PC-3 (cell line): ENCODE measurements around the gene SPOCD1. TPM values are rescaled to one million over a fixed set of nuclear protein-coding genes. Genes with fewer than 3 reads are reported as not detected.

Experiments used
- ATAC-seq: fragments of 200-7000 bp; cut with Tn5 transposase; 2 replicates; pipeline ENCODE4 v1.9.1; 2020; ENCODE audit warnings: mild to moderate bottlenecking, moderate library complexity
- BruUV-seq: library from RNA; stranded (reverse); fragments of 400-500 nt; replicated peaks from 2 replicates; lab custom pipeline; 2021; lab: Mats Ljungman, UMichigan
- CTCF ChIA-PET: fragments of 300-600 bp; sonication (Branson Sonifier 250); formaldehyde crosslinking; loops from one replicate; lab custom pipeline; 2022; ENCODE audit warnings: antibody characterized with exemption; lab: Charles Lee
- POLR2A ChIA-PET: fragments of 300-600 bp; sonication (Branson Sonifier 250); formaldehyde crosslinking; loops from one replicate; lab custom pipeline; 2022; ENCODE audit warnings: antibody characterized with exemption; ENCODE audit not compliant: unreplicated experiment; lab: Charles Lee
- DNase-seq: peaks from one replicate; pipeline ENCODE4 v3.0.0-alpha.2; 2015
- H2AFZ ChIP-seq: fragments of 300-600 bp; sonication (generic); 2 replicates; pipeline ENCODE4 v1.6.0; 2016; ENCODE audit warnings: antibody characterized with exemption, low read length
- H3F3A ChIP-seq: fragments of 300-600 bp; sonication (generic); one replicate; pipeline ENCODE4 v1.6.0; 2017; ENCODE audit warnings: antibody characterized with exemption, low read length, control low read depth, mild to moderate bottlenecking; ENCODE audit not compliant: unreplicated experiment
- H3K27ac ChIP-seq: fragments of 300-600 bp; sonication (generic); 2 replicates; pipeline ENCODE4 v1.5.1; 2016; ENCODE audit warnings: mild to moderate bottlenecking, low read length
- H3K27me3 ChIP-seq: fragments of 300-600 bp; sonication (generic); 2 replicates; pipeline ENCODE4 v1.6.1; 2016; ENCODE audit warnings: low read length, mixed read lengths
- H3K36me3 ChIP-seq: fragments of 300-600 bp; sonication (generic); 2 replicates; pipeline ENCODE4 v1.6.1; 2016; ENCODE audit warnings: low read depth, mixed run types, low read length, mixed read lengths
- H3K4me1 ChIP-seq: fragments of 300-600 bp; sonication (generic); 2 replicates; pipeline ENCODE4 v1.5.1; 2016; ENCODE audit warnings: low read length; ENCODE audit not compliant: insufficient read depth
- H3K4me2 ChIP-seq: fragments of 300-600 bp; sonication (generic); 2 replicates; pipeline ENCODE4 v1.6.0; 2016; ENCODE audit warnings: low read length
- H3K4me3 ChIP-seq: fragments of 300-600 bp; sonication (generic); 2 replicates; pipeline ENCODE4 v1.5.1; 2016; ENCODE audit warnings: mild to moderate bottlenecking, low read length, mixed read lengths
- H3K79me2 ChIP-seq: fragments of 300-600 bp; sonication (generic); 2 replicates; pipeline ENCODE4 v1.6.1; 2017; ENCODE audit warnings: low read length, mixed read lengths
- H3K9ac ChIP-seq: fragments of 300-600 bp; sonication (generic); 2 replicates; pipeline ENCODE4 v1.6.0; 2016; ENCODE audit warnings: mild to moderate bottlenecking, low read length
- H3K9me2 ChIP-seq: fragments of 300-600 bp; sonication (generic); replicated peaks from 2 replicates; pipeline ENCODE4 v1.6.1; 2016; ENCODE audit warnings: mixed run types, low read length, mixed read lengths
- H3K9me3 ChIP-seq: fragments of 300-600 bp; sonication (generic); 2 replicates; pipeline ENCODE4 v1.6.1; 2016; ENCODE audit warnings: low read length, mixed read lengths
- H4K20me1 ChIP-seq: fragments of 300-600 bp; sonication (generic); 2 replicates; pipeline ENCODE4 v1.6.1; 2016; ENCODE audit warnings: low read length, mixed read lengths
- EZH2 ChIP-seq: fragments of 300-600 bp; sonication (generic); IDR thresholded peaks from one replicate; pipeline ENCODE4 v1.6.1; 2017; ENCODE audit warnings: antibody characterized with exemption, mild to moderate bottlenecking, low read length; ENCODE audit not compliant: unreplicated experiment
- EZH2phosphoT487 ChIP-seq: fragments of 300-600 bp; sonication (generic); IDR thresholded peaks from 2 replicates; pipeline ENCODE4 v1.6.1; 2018; ENCODE audit warnings: mild to moderate bottlenecking, antibody characterized with exemption, low read length, borderline replicate concordance
- intact Hi-C: fragments of 100-400 bp; cut with micrococcal nuclease; formaldehyde crosslinking; loops from 2 replicates; pipeline ENCODE4 v1.9.0; 2023
- total RNA-seq: library from RNA; depleted of rRNA; stranded (reverse); fragments of >200 nt; gene quantifications from 2 replicates; pipeline ENCODE4 v1.2.3, GENCODE V29; 2014
- TF ChIP-seq, protein P1 (sequence below): fragments of 300-600 bp; sonication (generic); conservative IDR thresholded peaks from 2 replicates; pipeline ENCODE4 v1.5.1; 2017; ENCODE audit warnings: antibody characterized with exemption, low read depth, mild to moderate bottlenecking, low read length

Gene SPOCD1
- total RNA-seq, 1 experiment from 2014 or later: 5.4 TPM

DNA sequence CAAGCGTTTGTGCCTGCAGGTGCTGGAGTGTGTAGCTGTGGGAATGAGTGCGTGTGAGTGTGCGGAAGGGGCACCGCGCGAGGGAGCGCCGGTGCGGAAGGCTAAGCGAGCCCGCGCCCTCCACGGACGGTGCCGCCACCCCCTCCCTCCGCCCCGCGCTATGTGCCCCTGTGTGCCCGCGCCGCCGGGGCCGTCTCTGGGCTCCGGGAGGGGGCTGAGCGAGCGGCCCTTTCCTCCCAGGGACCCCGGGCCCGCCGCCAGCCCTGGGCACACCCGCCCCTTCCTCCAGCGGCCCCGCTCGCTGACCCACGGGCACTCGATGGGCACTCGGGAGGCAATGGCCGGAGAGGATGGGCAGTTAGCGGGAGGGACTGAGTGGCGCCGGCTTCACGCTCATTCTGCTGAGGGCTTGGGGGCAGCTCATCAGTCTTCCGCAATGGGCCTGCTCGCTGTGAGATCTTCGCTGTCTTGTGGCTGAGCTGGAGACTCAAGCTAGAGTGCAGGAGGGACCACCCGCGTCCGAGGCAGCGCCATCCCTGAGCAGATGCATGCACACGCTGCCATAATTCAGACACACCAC, 43.1 kb downstream of the SPOCD1 start:
- Histone ChIP-seq H3K9ac (no peak overlapping the region), H3K27ac (no peak overlapping the region), H3K4me3 (no peak overlapping the region), H3K4me1 (no peaks in the 10 kb centered on the region), H3K9me2 (no peaks in the 10 kb centered on the region), H3K9me3 (no peaks in the 10 kb centered on the region), H4K20me1 (no peaks in the 10 kb centered on the region), H3K36me3 (no peaks in the 10 kb centered on the region), H3F3A (no peaks in the 10 kb centered on the region), H3K79me2 (no peaks in the 10 kb centered on the region), H2AFZ (no peak overlapping the region), H3K27me3 (no peaks in the 10 kb centered on the region), H3K4me2 (no peak overlapping the region)
- CTCF ChIA-PET: no interaction called here
- TF ChIP-seq, protein P1, sequence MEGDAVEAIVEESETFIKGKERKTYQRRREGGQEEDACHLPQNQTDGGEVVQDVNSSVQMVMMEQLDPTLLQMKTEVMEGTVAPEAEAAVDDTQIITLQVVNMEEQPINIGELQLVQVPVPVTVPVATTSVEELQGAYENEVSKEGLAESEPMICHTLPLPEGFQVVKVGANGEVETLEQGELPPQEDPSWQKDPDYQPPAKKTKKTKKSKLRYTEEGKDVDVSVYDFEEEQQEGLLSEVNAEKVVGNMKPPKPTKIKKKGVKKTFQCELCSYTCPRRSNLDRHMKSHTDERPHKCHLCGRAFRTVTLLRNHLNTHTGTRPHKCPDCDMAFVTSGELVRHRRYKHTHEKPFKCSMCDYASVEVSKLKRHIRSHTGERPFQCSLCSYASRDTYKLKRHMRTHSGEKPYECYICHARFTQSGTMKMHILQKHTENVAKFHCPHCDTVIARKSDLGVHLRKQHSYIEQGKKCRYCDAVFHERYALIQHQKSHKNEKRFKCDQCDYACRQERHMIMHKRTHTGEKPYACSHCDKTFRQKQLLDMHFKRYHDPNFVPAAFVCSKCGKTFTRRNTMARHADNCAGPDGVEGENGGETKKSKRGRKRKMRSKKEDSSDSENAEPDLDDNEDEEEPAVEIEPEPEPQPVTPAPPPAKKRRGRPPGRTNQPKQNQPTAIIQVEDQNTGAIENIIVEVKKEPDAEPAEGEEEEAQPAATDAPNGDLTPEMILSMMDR: no peak
- TF ChIP-seq EZH2: no peak
- no peak for TF ChIP-seq EZH2phosphoT487
- DNase-seq (no peak), ATAC-seq (no peak)
- intact Hi-C loops: no loop called here
- BruUV-seq: no TSS peak
- POLR2A ChIA-PET: no interaction called here

GRCh38 chr1:31771891-31772668, 43.7 kb downstream of the SPOCD1 start:
- ChIA-PET CTCF (no interaction called here), POLR2A (no interaction called here)
- ATAC-seq: peak; percentile 42; the same call in 1 of the 2 replicates
- Histone ChIP-seq H3K79me2 (no peaks in the 10 kb centered on the region), H3K9ac (no peak overlapping the region), H3K4me3 (no peak overlapping the region), H4K20me1 (no peaks in the 10 kb centered on the region), H3K4me2 (no peak overlapping the region), H3K9me2 (no peaks in the 10 kb centered on the region), H2AFZ (no peak overlapping the region), H3K4me1 (no peaks in the 10 kb centered on the region), H3F3A (no peaks in the 10 kb centered on the region), H3K9me3 (no peaks in the 10 kb centered on the region), H3K36me3 (no peaks in the 10 kb centered on the region), H3K27me3 (no peaks in the 10 kb centered on the region), H3K27ac (no peak overlapping the region)
- no TSS peak for BruUV-seq
- DNase-seq: peak; percentile 31
- intact Hi-C loops: no loop called here
- TF ChIP-seq EZH2phosphoT487: no peak
- TF ChIP-seq, protein P1: no peak
